ENCODE data around the gene HSFX4. TPM values are rescaled to one million over a fixed set of nuclear protein-coding genes. Genes with fewer than 3 reads are reported as not detected.
"Not testable (repeated sequence)": the region's sequence is repeated elsewhere in the genome, so short reads cannot be mapped to it uniquely, and the experiment has no call there.

The HSFX4 gene
- total and polyA plus RNA-seq, 2 experiments from 2014 or later: not detected

DNA sequence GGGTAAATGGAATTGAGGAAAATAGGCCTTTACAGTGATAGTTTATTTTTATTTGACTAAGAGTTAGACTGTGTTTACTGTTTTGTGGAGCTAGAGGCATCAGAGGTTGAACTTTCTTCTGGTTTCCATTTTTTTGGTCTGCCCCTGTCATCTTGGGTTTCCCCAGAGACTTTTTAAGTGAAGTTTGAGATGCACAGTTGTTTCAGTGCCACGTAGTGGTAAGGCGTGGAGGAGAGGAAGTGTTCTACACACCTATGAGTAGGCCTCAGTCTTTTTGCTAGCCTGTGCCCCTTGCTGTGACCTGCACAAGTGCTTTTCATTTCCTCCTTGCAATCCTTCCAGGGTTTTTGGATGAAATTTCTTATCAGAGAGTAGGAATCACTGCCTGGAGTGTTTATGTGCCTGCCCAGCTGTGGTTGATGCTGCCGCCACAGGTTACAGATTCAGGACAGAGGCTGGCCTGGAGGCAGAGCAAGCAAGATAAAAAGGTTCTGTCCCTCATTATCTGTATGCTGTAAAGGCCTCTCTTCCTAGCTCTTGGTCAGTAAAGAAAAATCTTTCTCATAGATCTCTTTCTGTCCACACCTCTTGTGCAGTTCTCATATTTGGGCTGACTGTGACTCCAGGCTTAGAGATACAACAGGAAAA lies 12.5 kb upstream of the HSFX4 start (continued):
- TF ChIP-seq ZNF462 (CRISPR knock-in tag; IDR thresholded peaks at IDR 0.05): no peak
- no peak for TF ChIP-seq POLR2AphosphoS5 (IDR thresholded peaks at IDR 0.05; ENCODE audit: low read depth)
- TF ChIP-seq, protein P1, sequence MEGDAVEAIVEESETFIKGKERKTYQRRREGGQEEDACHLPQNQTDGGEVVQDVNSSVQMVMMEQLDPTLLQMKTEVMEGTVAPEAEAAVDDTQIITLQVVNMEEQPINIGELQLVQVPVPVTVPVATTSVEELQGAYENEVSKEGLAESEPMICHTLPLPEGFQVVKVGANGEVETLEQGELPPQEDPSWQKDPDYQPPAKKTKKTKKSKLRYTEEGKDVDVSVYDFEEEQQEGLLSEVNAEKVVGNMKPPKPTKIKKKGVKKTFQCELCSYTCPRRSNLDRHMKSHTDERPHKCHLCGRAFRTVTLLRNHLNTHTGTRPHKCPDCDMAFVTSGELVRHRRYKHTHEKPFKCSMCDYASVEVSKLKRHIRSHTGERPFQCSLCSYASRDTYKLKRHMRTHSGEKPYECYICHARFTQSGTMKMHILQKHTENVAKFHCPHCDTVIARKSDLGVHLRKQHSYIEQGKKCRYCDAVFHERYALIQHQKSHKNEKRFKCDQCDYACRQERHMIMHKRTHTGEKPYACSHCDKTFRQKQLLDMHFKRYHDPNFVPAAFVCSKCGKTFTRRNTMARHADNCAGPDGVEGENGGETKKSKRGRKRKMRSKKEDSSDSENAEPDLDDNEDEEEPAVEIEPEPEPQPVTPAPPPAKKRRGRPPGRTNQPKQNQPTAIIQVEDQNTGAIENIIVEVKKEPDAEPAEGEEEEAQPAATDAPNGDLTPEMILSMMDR (conservative IDR thresholded peaks at IDR 0.05; ENCODE audit: low read depth in 2 of 2): no peak
- TF ChIP-seq, protein P2, sequence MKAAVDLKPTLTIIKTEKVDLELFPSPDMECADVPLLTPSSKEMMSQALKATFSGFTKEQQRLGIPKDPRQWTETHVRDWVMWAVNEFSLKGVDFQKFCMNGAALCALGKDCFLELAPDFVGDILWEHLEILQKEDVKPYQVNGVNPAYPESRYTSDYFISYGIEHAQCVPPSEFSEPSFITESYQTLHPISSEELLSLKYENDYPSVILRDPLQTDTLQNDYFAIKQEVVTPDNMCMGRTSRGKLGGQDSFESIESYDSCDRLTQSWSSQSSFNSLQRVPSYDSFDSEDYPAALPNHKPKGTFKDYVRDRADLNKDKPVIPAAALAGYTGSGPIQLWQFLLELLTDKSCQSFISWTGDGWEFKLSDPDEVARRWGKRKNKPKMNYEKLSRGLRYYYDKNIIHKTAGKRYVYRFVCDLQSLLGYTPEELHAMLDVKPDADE (IDR thresholded peaks at IDR 0.05): no peak
- no peak for TF ChIP-seq ZNF114 (CRISPR knock-in tag; IDR thresholded peaks at IDR 0.05)
- no peak for TF ChIP-seq EZH2 (IDR thresholded peaks at IDR 0.05; ENCODE audit: low read depth, unreplicated experiment)
- TF ChIP-seq JUNB (IDR thresholded peaks at IDR 0.05; ENCODE audit: unreplicated experiment): no peak

DNA sequence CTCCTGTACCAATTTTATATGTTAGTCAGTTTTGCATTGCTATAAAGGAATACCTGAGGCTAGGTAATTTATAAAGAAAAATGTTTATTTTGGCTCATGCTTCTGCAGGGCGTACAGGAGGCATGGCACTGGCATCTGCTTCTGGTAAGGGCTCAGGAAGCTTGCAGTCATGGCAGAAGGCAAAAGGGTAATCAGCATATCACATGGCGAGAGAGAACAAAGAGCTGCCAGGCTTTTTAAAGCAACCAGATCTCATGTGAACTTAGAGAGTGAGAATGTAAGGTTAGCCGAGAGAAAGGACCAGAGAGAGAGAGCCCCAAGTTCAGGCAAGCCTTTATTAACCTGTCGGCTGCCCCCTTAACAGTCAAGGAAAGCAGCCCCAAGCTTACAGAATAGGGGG lies 5.5 kb upstream of the HSFX4 start:
- not testable (repeated sequence) for H3K9me3 Mint-ChIP-seq; H3F3A ChIP-seq (replicated peaks; ENCODE audit: low read depth); H3K9me2 ChIP-seq (ENCODE audit: insufficient read depth); H3K4me1 ChIP-seq (ENCODE audit: insufficient read depth); H3K27ac ChIP-seq (ENCODE audit: low read depth); H2AFZ ChIP-seq; H3K4me3 ChIP-seq; H3K4me3 Mint-ChIP-seq; H3K27me3 Mint-ChIP-seq (ENCODE audit: insufficient read depth, low read depth, poor library complexity); H3K36me3 Mint-ChIP-seq (ENCODE audit: low read depth); ATAC-seq; H3K4me1 Mint-ChIP-seq; H3K36me3 ChIP-seq (ENCODE audit: insufficient read depth); H3K27me3 ChIP-seq (ENCODE audit: insufficient read depth); H4K20me1 ChIP-seq (replicated peaks; ENCODE audit: insufficient read depth); H3K79me2 ChIP-seq (replicated peaks; ENCODE audit: insufficient read depth); H3K4me2 ChIP-seq; H3K27ac Mint-ChIP-seq; DNase-seq (ENCODE audit: low spot score)

- H3K4me1 ChIP-seq (ENCODE audit: insufficient read depth); H3K9me2 ChIP-seq (ENCODE audit: insufficient read depth); H3K36me3 ChIP-seq (ENCODE audit: insufficient read depth); H3K4me2 ChIP-seq; H3K4me3 Mint-ChIP-seq; H2AFZ ChIP-seq; H3K9me3 Mint-ChIP-seq; H3K27ac ChIP-seq (ENCODE audit: low read depth); H3K4me1 Mint-ChIP-seq; H3K27me3 ChIP-seq (ENCODE audit: insufficient read depth); H3K27me3 Mint-ChIP-seq (ENCODE audit: insufficient read depth, low read depth, poor library complexity); H3K79me2 ChIP-seq (replicated peaks; ENCODE audit: insufficient read depth); ATAC-seq; H4K20me1 ChIP-seq (replicated peaks; ENCODE audit: insufficient read depth); H3K4me3 ChIP-seq; H3K27ac Mint-ChIP-seq; H3K36me3 Mint-ChIP-seq (ENCODE audit: low read depth); DNase-seq (ENCODE audit: low spot score); H3F3A ChIP-seq (replicated peaks; ENCODE audit: low read depth): not testable (repeated sequence)
Measured at GRCh38 chrX:149924434-149924833, 4.9 kb upstream of the HSFX4 start.
